SK-N-SH treated with all-trans-retinoic acid at 6 μM for 48 hours (cell line): ENCODE measurements around the gene SSBP4.

Experiments
- ATAC-seq: fragments of 200-7000 bp; cut with Tn5 transposase; 3 replicates; pipeline ENCODE4 v1.9.1; 2020; ENCODE audit warnings: mild to moderate bottlenecking, moderate library complexity
- ARNTL ChIP-seq: fragments of 450-650 bp; formaldehyde crosslinking; IDR thresholded peaks from 2 replicates; pipeline ENCODE4 v1.5.0; 2020; ENCODE audit warnings: low read depth, mild to moderate bottlenecking, moderate library complexity, borderline replicate concordance
- BACH2 ChIP-seq: fragments of 250-450 bp; sonication (Bioruptor Pico); IDR thresholded peaks from 2 replicates; pipeline ENCODE4 v1.9.0; 2021; ENCODE audit warnings: mild to moderate bottlenecking, borderline replicate concordance
- CREB5 ChIP-seq: fragments of 250-450 bp; sonication (Bioruptor Pico); IDR thresholded peaks from 2 replicates; pipeline ENCODE4 v1.5.1; 2020; ENCODE audit warnings: low read depth, mild to moderate bottlenecking, moderate library complexity
- CSRNP3 ChIP-seq: fragments of 250-450 bp; sonication (Bioruptor Pico); IDR thresholded peaks from 2 replicates; pipeline ENCODE4 v1.5.1; 2021; ENCODE audit warnings: mild to moderate bottlenecking, moderate library complexity
- ESRRG ChIP-seq: fragments of 250-450 bp; sonication (Bioruptor Pico); IDR thresholded peaks from 2 replicates; pipeline ENCODE4 v1.6.1; 2021; ENCODE audit warnings: mild to moderate bottlenecking
- GLIS3 ChIP-seq: fragments of 250-450 bp; sonication (Bioruptor Pico); IDR thresholded peaks from 2 replicates; pipeline ENCODE4 v1.5.0; 2020; ENCODE audit warnings: mild to moderate bottlenecking, moderate library complexity
- OSR1 ChIP-seq: fragments of 250-450 bp; sonication (Bioruptor Pico); IDR thresholded peaks from 2 replicates; pipeline ENCODE4 v1.8.0; 2022; ENCODE audit warnings: moderate library complexity, mild to moderate bottlenecking, inconsistent platforms
- POU6F1 ChIP-seq: fragments of 250-450 bp; sonication (Bioruptor Pico); IDR thresholded peaks from 2 replicates; pipeline ENCODE4 v1.8.0; 2021; ENCODE audit warnings: low read depth, mild to moderate bottlenecking, moderate library complexity, borderline replicate concordance
- PPARA ChIP-seq: fragments of 250-450 bp; sonication (Bioruptor Pico); IDR thresholded peaks from 2 replicates; pipeline ENCODE4 v1.5.0; 2020; ENCODE audit warnings: mild to moderate bottlenecking, borderline replicate concordance
- SNAI2 ChIP-seq: fragments of 250-450 bp; sonication (Bioruptor Pico); IDR thresholded peaks from 2 replicates; pipeline ENCODE4 v1.5.0; 2020; ENCODE audit warnings: mild to moderate bottlenecking, moderate library complexity
- TCF4 ChIP-seq: fragments of 250-450 bp; sonication (Bioruptor Pico); IDR thresholded peaks from 2 replicates; pipeline ENCODE4 v1.8.0; 2021; ENCODE audit warnings: mild to moderate bottlenecking, moderate library complexity, borderline replicate concordance
- TSHZ2 ChIP-seq: fragments of 250-450 bp; sonication (Bioruptor Pico); IDR thresholded peaks from 2 replicates; pipeline ENCODE4 v1.5.0; 2020; ENCODE audit warnings: mild to moderate bottlenecking, moderate library complexity
- ZC3H10 ChIP-seq: fragments of 250-450 bp; sonication (Bioruptor Pico); IDR thresholded peaks from 2 replicates; pipeline ENCODE4 v1.5.1; 2021; ENCODE audit warnings: mild to moderate bottlenecking, moderate library complexity
- ZFP3 ChIP-seq: fragments of 250-450 bp; sonication (Bioruptor Pico); IDR thresholded peaks from 2 replicates; pipeline ENCODE4 v1.5.0; 2020; ENCODE audit warnings: mild to moderate bottlenecking, moderate library complexity
- ZFP30 ChIP-seq: fragments of 450-650 bp; formaldehyde crosslinking; IDR thresholded peaks from 2 replicates; pipeline ENCODE4 v1.5.0; 2022; ENCODE audit warnings: mild to moderate bottlenecking, moderate library complexity
- ZNF70 ChIP-seq: fragments of 450-650 bp; formaldehyde crosslinking; IDR thresholded peaks from 2 replicates; pipeline ENCODE4 v1.5.0; 2020; ENCODE audit warnings: mild to moderate bottlenecking, moderate library complexity
- ZNF8 ChIP-seq: fragments of 450-650 bp; formaldehyde crosslinking; IDR thresholded peaks from 2 replicates; pipeline ENCODE4 v1.5.0; 2020; ENCODE audit warnings: mild to moderate bottlenecking, moderate library complexity
- TF ChIP-seq, protein P1 (sequence below): fragments of 250-450 bp; sonication (Bioruptor Pico); IDR thresholded peaks from 2 replicates; pipeline ENCODE4 v1.8.0; 2020; ENCODE audit warnings: mild to moderate bottlenecking, moderate library complexity, borderline replicate concordance

SSBP4 gene

DNA sequence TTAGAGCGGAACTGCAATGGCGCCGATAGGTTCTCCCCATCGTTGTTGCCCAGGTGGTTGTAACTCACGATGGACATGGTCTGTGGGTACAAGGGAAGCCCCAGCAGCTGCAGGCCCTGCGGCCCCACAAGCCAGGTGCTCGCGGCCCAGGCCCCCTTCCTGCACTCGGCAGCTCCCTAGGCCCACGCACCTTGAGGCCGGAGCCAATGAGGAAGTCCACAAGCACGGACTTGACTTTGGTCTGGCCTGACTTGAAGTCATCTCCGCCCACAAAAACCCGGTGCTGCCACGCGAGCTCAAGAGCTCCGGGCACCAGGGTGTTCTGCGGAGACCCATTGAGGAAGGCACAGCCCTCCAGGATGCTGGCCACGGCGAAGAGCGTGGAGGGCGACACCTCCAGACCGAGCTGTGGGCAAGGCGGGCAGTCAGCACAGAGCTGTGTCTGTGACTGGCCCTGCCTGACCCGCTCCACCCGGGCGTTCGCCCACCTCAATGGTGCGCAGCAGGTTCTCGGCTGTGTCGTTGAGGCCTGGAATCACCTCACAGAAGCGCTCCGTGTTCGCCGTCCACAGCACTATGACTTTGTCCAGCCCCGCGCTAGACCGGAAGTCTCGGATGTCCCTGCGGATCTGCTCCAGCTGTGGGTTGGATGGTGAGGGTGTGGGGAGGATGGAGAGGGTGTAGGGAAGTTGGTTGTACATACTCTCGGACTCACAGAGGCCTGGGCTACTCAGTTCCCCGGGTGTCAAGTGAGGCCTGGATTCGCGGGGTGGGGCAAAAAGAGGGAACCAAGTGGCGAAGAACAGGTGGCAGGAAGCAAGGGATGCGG is 16.9 kb downstream of the SSBP4 start:
- no peak for ATAC-seq

More for the DNA sequence above, 16.9 kb downstream of the SSBP4 start:
- TF ChIP-seq CSRNP3 (CRISPR knock-in tag) (no peak), ARNTL (no peak), ZC3H10 (no peak), ZFP30 (no peak), POU6F1 (CRISPR knock-in tag) (no peak), ZFP3 (no peak), PPARA (CRISPR knock-in tag) (no peak), TCF4 (CRISPR knock-in tag) (no peak), ZNF70 (no peak), BACH2 (CRISPR knock-in tag) (no peak), ESRRG (CRISPR knock-in tag) (no peak), GLIS3 (CRISPR knock-in tag) (no peak), TSHZ2 (CRISPR knock-in tag) (no peak), SNAI2 (CRISPR knock-in tag) (no peak), ZNF8 (CRISPR knock-in tag) (no peak), CREB5 (CRISPR knock-in tag) (no peak), OSR1 (CRISPR knock-in tag) (no peak)
- TF ChIP-seq, protein P1, sequence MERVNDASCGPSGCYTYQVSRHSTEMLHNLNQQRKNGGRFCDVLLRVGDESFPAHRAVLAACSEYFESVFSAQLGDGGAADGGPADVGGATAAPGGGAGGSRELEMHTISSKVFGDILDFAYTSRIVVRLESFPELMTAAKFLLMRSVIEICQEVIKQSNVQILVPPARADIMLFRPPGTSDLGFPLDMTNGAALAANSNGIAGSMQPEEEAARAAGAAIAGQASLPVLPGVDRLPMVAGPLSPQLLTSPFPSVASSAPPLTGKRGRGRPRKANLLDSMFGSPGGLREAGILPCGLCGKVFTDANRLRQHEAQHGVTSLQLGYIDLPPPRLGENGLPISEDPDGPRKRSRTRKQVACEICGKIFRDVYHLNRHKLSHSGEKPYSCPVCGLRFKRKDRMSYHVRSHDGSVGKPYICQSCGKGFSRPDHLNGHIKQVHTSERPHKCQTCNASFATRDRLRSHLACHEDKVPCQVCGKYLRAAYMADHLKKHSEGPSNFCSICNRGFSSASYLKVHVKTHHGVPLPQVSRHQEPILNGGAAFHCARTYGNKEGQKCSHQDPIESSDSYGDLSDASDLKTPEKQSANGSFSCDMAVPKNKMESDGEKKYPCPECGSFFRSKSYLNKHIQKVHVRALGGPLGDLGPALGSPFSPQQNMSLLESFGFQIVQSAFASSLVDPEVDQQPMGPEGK (CRISPR knock-in tag), result no peak
